Upper lobe of left lung (tissue), 4 donors: ENCODE results near the gene PTPRF.

Source experiments
- EP300 ChIP-seq, 4 donors: sonication (generic); formaldehyde crosslinking; IDR thresholded peaks; one replicate each; pipeline ENCODE4 v1.5.1; 2017; ENCODE audit warnings: antibody characterized with exemption in 4 of 4, control low read depth in 2 of 4
- POLR2A ChIP-seq, 4 donors: fragments of 450-650 bp; IDR thresholded peaks; one replicate each; pipeline ENCODE4 v1.5.1; 2016 to 2017; ENCODE audit warnings: antibody characterized with exemption in 4 of 4, mild to moderate bottlenecking in 2 of 4
- POLR2AphosphoS5 ChIP-seq, 2 donors: sonication (generic); formaldehyde crosslinking; IDR thresholded peaks; one replicate each; pipeline ENCODE4 v1.5.1; 2017; ENCODE audit warnings: antibody characterized with exemption in 2 of 2
- TF ChIP-seq, protein P1 (sequence below), 6 experiments: fragments of 450-650 bp in 4 of 6; fragments of 200-600 bp in 2 of 6; sonication (generic) in 2 of 6; IDR thresholded peaks; one replicate each; pipeline ENCODE4 v1.5.1; 2016 to 2019; ENCODE audit warnings: antibody characterized with exemption in 6 of 6

- no peak for TF ChIP-seq POLR2A (IDR thresholded peaks at IDR 0.05)
- TF ChIP-seq, protein P1, sequence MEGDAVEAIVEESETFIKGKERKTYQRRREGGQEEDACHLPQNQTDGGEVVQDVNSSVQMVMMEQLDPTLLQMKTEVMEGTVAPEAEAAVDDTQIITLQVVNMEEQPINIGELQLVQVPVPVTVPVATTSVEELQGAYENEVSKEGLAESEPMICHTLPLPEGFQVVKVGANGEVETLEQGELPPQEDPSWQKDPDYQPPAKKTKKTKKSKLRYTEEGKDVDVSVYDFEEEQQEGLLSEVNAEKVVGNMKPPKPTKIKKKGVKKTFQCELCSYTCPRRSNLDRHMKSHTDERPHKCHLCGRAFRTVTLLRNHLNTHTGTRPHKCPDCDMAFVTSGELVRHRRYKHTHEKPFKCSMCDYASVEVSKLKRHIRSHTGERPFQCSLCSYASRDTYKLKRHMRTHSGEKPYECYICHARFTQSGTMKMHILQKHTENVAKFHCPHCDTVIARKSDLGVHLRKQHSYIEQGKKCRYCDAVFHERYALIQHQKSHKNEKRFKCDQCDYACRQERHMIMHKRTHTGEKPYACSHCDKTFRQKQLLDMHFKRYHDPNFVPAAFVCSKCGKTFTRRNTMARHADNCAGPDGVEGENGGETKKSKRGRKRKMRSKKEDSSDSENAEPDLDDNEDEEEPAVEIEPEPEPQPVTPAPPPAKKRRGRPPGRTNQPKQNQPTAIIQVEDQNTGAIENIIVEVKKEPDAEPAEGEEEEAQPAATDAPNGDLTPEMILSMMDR (IDR thresholded peaks at IDR 0.05), result no peak
- TF ChIP-seq POLR2AphosphoS5 (IDR thresholded peaks at IDR 0.05), result no peak
- TF ChIP-seq EP300 (IDR thresholded peaks at IDR 0.05), result no peak
These were observed 94.5 kb downstream of the PTPRF start for GRCh38 chr1:43625063-43625780.
